Thoracic aorta (tissue), 2 donors: ENCODE measurements around the gene RANBP2. TPM values are rescaled to one million over a fixed set of nuclear protein-coding genes. Genes with fewer than 3 reads are reported as not detected.
A peak's percentile ranks its signal among the peaks of the same experiment; 100 is the strongest.
"Not testable (repeated sequence)": the region's sequence is repeated elsewhere in the genome, so short reads cannot be mapped to it uniquely, and the experiment has no call there.

Experiments
- ATAC-seq: fragments of 150-250 bp; one replicate; pipeline ENCODE4 v1.8.0; 2017; ENCODE audit warnings: low read depth; ENCODE audit not compliant: insufficient number of reproducible peaks, low FRiP score
- DNase-seq: peaks from one replicate; pipeline ENCODE4 v3.0.0-alpha.2; 2020; ENCODE audit warnings: low spot score
- H3K27ac ChIP-seq, 2 donors: fragments of 200-600 bp; sonication (generic); 1 replicate in 1 of 2; 2 replicates in 1 of 2; pipeline ENCODE4 v1.5.1; 2016; ENCODE audit warnings: mild to moderate bottlenecking in 2 of 2, moderate library complexity in 2 of 2
- H3K27me3 ChIP-seq: fragments of 200-600 bp; sonication (generic); replicated peaks from 2 replicates; pipeline ENCODE4 v1.6.0; 2016; ENCODE audit warnings: mild to moderate bottlenecking; ENCODE audit not compliant: insufficient read depth
- H3K36me3 ChIP-seq: fragments of 200-600 bp; sonication (generic); one replicate; pipeline ENCODE4 v1.5.1; 2016
- H3K4me1 ChIP-seq, 2 donors: fragments of 200-600 bp; sonication (generic); 1 replicate in 1 of 2; 2 replicates in 1 of 2; pipeline versions ENCODE4 v1.5.1 to v1.6.0; 2016; ENCODE audit warnings: low read depth in 2 of 2, mild to moderate bottlenecking in 1 of 2; ENCODE audit not compliant: control insufficient read depth in 1 of 2
- H3K4me3 ChIP-seq: fragments of 200-600 bp; sonication (generic); 2 replicates; pipeline ENCODE4 v1.5.1; 2016; ENCODE audit warnings: mild to moderate bottlenecking
- H3K9me3 ChIP-seq: fragments of 200-600 bp; sonication (generic); 2 replicates; pipeline ENCODE4 v1.5.1; 2016
- CTCF ChIP-seq: fragments of 200-600 bp; sonication (generic); IDR thresholded peaks from one replicate; pipeline ENCODE4 v1.5.1; 2019; ENCODE audit warnings: antibody characterized with exemption
- total RNA-seq, 2 donors: library from RNA; depleted of rRNA; stranded (reverse); fragments of >200 nt; gene quantifications; one replicate each; pipeline versions ENCODE4 v1.1.0 to v1.2.3, GENCODE V29; 2016

Gene RANBP2
- total RNA-seq, 2 donors from 2014 or later = 56.5 to 86.2 TPM

GRCh38 chr2:108762618-108763017 lies 43.3 kb downstream of the RANBP2 start:
- not testable (repeated sequence) for DNase-seq, H3K27me3 ChIP-seq, H3K9me3 ChIP-seq, H3K4me3 ChIP-seq, H3K27ac ChIP-seq, ATAC-seq, H3K4me1 ChIP-seq
- peaks cover 33% of the 10 kb centered on the region for H3K36me3 ChIP-seq

GRCh38 chr2:108766671-108767070 lies 47.4 kb downstream of the RANBP2 start:
- H3K27me3 ChIP-seq, H3K4me3 ChIP-seq, ATAC-seq, H3K27ac ChIP-seq, DNase-seq, H3K9me3 ChIP-seq, H3K4me1 ChIP-seq: not testable (repeated sequence)
- H3K36me3 ChIP-seq = peaks cover 43% of the 10 kb centered on the region

- not testable (repeated sequence) for ATAC-seq, H3K4me1 ChIP-seq, H3K27me3 ChIP-seq, H3K27ac ChIP-seq, DNase-seq, H3K4me3 ChIP-seq, H3K9me3 ChIP-seq
- H3K36me3 ChIP-seq = peaks cover 52% of the 10 kb centered on the region
Measured at GRCh38 chr2:108767859-108768258, 48.6 kb downstream of the RANBP2 start.

- Histone ChIP-seq H3K9me3 (no peaks in the 10 kb centered on the region), H3K4me1 (no peaks in the 10 kb centered on the region), H3K27ac (no peak overlapping the region), H3K36me3 (peaks cover 30% of the 10 kb centered on the region), H3K4me3 (no peak overlapping the region), H3K27me3 (no peaks in the 10 kb centered on the region)
- no peak for ATAC-seq
- DNase-seq = no peak
- no peak for TF ChIP-seq CTCF
Measured at GRCh38 chr2:108776475-108776874, 57.2 kb downstream of the RANBP2 start.

GRCh38 chr2:108778857-108779256 lies 59.6 kb downstream of the RANBP2 start:
- TF ChIP-seq CTCF = no peak
- Histone ChIP-seq H3K27me3 (no peaks in the 10 kb centered on the region), H3K36me3 (peaks cover 21% of the 10 kb centered on the region), H3K9me3 (no peaks in the 10 kb centered on the region), H3K4me3 (no peak overlapping the region), H3K4me1 (no peaks in the 10 kb centered on the region), H3K27ac (no peak overlapping the region)
- ATAC-seq (no peak), DNase-seq (no peak)

GRCh38 chr2:108786008-108786353 lies 66.7 kb downstream of the RANBP2 start:
- Histone ChIP-seq H3K9me3 (no peaks in the 10 kb centered on the region), H3K4me3 (peak overlapping the region; percentile 71), H3K36me3 (peaks cover 12% of the 10 kb centered on the region), H3K27me3 (no peaks in the 10 kb centered on the region), H3K27ac (no peak overlapping the region), H3K4me1 (peaks cover 5 to 9% of the 10 kb centered on the region in 2 donors)
- DNase-seq = no peak
- no peak for ATAC-seq
- no peak for TF ChIP-seq CTCF
